Pons (tissue), 1 donor: ENCODE data around the gene SAMD4B.
"Not testable (repeated sequence)": the region's sequence is repeated elsewhere in the genome, so short reads cannot be mapped to it uniquely, and the experiment has no call there.

ENCODE experiments used
- DNase-seq: peaks from one replicate; pipeline ENCODE4 v3.0.0-alpha.2; 2016; ENCODE audit warnings: low spot score

The SAMD4B gene

DNA sequence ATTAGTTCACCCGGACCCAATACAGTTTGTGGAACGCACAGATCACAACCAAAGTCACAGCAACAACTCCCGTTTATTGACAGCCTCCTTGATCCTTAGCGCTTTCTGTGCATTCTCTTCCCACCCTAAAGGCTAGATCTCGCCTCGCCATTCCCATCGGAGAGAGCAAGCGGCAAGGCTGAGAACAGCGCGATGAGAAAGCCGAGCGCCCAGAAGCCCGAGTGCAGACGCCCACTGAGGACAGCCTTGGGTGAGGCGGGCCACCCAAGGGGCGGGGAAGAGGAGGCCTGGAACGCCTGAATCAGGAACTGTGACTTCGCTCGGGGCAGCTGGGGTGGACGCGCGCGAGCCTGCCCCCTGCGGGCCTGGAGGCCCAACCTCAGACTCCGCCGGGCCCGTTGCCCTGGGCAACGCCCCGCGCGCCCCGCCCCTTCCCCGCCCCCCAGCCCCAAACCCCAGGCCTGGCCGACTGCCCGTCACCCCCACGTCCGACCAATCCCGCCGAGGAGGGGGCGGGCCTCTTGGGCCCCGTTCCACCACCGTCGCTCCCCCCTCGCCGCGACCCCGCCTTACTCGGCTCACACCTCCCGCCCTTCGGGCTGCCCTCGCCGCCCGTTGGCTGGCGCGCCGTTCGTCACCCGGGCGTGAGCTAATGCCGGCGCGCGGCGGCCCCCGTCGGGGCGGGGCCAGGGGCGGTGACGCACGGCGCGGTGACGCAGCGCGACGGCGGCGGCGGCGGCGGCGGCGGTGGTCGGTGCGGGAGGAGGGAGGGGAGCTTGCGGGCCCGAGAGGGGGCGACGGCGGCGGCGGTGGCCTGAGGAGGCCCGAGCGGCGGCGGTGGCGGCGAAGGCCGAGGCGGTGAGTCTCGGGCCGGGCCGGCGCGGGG, at the start of gene SAMD4B:
Gene SAMD4B (plus strand): TSS at position 703 of the 886 bp plus-strand sequence. CDS start 14,473 bp downstream, outside the sequence.
- DNase-seq, result peak; percentile 97

DNA sequence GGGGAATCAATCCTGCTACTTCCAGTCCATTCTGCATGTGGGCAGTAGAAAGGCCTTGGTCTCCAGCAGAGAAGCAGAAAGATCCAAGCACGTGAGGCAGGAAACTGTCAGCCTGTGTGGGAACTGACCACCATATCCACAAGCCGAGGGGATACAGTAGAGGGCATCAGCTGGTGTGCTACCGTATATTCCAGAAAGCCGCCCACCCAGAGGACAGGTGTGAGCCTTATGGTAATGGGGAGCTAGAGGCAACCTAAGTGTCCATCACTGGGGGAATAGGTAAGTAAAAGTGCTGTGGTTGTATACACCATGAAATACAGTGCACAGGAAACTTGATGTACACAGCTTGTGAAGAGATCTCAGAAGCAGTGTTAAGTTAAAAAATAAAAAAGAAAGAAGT, 48.8 kb upstream of the SAMD4B start:
- DNase-seq, result no peak

DNA sequence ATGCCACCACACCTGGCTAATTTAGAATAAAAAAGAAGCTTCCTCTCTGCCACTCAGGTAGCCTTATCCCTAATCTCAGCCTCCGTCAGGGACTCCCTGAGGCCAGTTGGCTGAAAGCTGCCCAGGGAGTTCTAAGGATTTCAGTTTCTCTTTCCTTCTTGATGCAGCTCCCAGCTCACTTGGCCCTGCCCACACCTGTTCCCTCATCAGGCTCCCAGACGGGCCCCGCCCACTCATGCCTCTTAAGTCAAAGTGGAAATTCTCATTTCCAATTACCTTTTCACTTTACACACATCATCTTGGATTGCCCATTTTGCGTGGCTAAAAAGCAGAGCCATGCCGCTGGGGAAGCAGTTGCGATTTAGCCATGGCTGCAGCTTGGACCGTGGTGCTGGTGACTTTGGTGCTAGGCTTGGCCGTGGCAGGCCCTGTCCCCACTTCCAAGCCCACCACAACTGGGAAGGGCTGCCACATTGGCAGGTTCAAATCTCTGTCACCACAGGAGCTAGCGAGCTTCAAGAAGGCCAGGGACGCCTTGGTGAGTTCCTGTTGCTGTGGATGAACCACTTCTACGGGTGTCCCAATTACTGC, 46.1 kb upstream of the SAMD4B start, which contains the start of gene IFNL1:
Gene IFNL1 (plus strand): TSS at position 353 of the 591 bp plus-strand sequence. CDS start 15 bp downstream, at position 368.
- no peak for DNase-seq

GRCh38 chr19:39296906-39297305, 45.3 kb upstream of the SAMD4B start:
- no peak for DNase-seq

DNA sequence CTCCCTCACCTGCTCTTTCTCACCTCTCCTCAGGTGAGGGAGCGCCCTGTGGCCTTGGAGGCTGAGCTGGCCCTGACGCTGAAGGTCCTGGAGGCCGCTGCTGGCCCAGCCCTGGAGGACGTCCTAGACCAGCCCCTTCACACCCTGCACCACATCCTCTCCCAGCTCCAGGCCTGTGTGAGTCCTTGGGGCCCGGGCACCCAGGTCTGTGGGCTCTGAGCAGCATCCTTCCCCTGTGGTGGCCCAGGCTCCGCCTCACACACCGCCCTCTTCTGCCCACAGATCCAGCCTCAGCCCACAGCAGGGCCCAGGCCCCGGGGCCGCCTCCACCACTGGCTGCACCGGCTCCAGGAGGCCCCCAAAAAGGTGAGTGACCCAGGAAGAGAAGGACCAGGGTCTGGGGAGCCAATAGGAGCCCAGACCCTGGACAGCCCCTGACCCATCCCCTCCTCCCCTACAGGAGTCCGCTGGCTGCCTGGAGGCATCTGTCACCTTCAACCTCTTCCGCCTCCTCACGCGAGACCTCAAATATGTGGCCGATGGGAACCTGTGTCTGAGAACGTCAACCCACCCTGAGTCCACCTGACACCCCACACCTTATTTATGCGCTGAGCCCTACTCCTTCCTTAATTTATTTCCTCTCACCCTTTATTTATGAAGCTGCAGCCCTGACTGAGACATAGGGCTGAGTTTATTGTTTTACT, 44.1 kb upstream of the SAMD4B start:
- no peak for DNase-seq

DNA sequence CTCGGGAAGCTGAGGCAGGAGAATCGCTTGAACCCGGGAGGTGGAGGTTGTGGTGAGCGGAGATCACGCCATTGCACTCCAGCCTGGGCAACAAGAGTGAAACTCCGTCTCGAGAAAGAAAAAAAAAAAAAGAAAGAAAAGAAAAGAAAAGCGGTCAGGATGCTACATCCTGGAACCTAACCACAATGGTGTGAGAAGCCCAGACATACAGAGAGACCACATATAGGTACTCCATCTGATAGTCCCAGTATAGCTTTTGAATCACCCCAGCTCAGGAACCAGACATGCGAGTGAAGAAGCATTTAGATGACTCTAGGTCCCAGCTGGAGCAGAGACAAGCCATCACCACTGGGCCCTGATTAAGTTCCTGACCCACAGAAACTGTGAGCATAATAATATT, 42.8 kb upstream of the SAMD4B start:
- DNase-seq, result no peak

DNA sequence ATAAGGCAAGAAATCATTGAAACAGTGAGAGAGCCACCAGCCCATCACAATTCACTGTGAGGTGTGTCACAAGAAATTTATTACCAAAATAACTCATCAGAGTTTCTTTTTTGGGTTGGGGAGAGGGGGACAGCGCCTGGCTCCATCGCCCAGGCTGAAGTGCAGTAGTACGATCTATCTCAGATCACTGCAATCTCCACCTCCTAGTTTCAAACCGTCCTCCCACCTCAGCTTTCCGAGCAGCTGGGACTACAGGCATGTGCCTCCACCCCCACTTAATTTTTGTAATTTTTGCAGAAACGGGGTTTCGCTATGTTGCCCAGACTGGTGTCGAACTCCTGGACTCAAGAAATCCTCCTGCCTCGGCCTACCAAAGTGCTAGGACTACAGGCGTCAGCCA, 42.4 kb upstream of the SAMD4B start:
- no peak for DNase-seq

DNA sequence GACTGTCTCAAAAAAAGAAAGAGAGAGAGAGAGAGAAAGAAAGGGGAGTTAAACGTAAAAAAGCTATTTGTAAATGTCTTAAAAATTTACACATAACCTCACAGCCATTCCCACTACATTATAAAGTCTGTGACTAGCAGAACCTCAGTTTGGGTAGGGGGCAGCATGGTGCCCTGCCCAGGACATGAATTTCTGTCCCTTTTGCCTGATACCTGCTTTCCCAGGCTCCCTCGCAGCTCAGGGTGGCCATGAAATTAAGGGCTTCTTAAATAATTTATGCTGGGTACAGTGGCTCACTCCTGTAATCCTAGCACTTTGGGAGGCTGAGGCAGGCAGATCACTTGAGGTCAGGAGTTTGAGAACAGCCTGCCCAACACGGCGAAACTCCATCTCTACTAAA, 41.2 kb upstream of the SAMD4B start:
- DNase-seq, result no peak

- DNase-seq, result no peak
These were observed 40.7 kb upstream of the SAMD4B start for GRCh38 chr19:39301562-39301961.

DNA sequence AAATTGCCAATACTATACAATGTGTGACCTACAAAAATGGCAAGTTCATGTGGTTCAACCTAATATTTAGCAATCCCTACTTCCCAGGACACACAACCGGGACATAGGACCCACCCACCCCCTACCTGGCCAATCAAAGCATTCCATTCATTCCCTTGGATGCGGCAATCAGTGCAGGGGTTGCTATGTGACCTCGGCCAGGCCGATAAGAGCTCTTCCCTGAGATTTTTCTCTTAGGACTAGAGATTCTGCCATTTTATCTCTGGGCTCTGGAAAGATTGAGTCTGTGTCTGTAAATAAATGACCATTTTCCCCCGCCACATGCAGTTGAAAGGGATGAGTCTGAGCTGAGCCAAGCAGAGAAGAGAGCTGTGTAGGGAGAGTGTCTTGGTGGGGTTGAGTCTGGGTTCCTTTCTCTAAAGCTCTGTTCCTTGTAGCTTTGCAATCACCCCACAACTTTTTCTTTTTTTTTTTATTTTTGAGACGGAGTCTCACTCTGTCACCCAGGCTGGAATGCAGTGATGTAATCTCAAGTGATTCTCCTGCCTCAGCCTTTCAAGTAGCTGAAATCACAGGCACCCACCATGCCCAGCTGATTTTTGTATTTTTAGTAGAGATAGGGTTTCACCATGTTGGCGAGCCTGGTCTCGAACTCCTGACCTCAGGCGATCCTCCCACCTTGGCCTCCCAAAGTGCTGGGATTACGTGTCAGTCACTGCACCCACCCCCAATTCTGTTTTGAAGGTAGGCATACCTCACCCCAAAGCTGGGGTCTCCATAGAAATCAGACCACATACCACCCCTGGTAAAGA, 38.6 kb upstream of the SAMD4B start:
- no peak for DNase-seq

GRCh38 chr19:39304185-39304513, 38.1 kb upstream of the SAMD4B start:
- DNase-seq, result no peak

GRCh38 chr19:39304701-39305571, 37.3 kb upstream of the SAMD4B start:
- no peak for DNase-seq

- DNase-seq, result no peak
These were observed 36.1 kb upstream of the SAMD4B start for GRCh38 chr19:39306075-39306474.

GRCh38 chr19:39307046-39307821, 35.0 kb upstream of the SAMD4B start:
- no peak for DNase-seq

GRCh38 chr19:39307822-39308530, 34.2 kb upstream of the SAMD4B start:
- no peak for DNase-seq

DNA sequence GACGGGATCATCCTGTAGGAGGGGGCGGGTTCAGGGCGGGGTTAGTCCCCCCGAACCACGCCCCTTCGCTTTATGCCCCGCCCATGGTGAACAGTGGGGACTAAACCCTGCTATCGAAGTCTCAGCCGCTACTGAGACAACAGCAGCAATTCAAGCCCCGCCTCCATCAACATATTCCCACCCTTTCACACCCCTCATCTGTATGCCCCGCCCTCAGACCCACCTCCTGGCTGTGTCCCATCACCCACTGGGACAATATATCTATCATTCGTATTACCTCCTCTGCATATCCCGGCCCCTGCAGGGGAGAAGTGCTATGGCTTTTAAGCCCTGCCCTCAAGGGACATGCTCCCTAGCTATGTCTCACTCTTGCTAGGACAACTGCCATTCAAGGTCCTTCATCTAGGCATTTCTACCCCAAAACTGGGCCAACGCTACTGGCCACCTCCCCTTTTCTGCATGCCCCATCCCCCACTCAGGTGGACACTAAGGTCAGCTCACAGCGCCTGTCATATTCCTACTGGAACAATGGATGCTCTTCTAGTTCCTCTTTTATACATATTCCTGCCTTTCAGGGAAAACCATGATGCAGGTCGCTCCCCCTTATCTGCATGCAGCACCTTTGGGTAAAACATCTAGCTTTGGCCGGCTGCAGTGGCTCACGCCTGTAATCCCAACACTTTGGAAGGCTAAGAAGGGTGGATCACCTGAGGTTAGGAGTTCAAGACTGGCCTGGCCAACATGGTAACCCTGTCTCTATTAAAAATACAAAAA, 33.5 kb upstream of the SAMD4B start:
- no peak for DNase-seq

DNA sequence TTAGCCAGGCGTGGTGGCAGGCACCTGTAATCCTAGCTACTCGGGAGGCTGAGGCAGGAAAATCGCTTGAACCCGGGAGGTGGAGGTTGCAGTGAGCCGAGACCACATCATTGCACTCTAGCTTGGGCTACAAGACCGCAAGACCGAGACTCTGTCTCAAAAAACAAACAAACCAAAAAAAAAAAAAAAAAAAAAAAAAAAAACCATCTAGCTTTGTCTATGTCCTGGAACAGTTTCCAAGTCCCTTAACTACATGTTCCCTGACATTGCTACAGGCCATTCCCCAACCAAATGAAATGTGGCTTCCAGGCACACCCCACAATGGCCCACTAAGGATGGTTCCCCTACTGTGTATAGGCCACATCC, 32.9 kb upstream of the SAMD4B start:
- DNase-seq, result not testable (repeated sequence)

DNA sequence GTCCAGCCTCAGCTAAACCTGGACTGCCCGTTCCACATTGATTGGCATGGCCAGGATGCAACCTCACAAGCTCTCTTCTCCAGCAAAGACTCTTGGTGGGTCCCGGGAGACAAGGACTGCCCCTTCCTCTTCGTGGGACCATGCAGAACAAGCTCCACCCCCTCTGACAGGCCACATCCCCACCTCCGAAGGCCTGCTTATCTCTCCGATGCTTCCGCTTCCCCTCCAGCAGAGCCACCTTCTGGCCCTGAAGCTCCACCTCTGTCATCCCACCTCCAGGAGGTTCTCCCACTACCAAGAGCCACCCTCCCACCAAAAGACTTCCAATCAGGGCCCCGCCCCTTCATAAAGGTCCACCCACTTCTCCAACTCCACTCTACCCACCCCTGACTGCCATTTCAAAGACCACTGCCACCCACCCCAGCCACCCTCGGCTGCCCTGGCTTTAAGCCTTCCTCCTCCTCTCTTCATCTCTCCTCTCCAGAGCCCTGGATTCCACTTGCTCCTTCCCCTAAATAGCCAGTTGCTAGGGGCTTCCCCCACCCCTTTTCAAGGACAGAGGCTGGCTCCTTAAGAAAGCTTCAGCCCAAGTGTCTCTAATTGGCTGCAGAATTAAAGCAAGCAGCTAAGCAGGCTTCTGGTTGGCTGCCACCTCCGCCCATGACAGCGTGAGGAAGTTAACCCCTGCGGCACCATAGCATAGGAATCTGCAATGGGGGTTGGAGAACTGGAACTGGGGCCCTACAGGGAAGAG, 31.5 kb upstream of the SAMD4B start:
- DNase-seq, result peak; percentile 28
